ENCODE data around the gene EFNB3.

Gene EFNB3

DNA sequence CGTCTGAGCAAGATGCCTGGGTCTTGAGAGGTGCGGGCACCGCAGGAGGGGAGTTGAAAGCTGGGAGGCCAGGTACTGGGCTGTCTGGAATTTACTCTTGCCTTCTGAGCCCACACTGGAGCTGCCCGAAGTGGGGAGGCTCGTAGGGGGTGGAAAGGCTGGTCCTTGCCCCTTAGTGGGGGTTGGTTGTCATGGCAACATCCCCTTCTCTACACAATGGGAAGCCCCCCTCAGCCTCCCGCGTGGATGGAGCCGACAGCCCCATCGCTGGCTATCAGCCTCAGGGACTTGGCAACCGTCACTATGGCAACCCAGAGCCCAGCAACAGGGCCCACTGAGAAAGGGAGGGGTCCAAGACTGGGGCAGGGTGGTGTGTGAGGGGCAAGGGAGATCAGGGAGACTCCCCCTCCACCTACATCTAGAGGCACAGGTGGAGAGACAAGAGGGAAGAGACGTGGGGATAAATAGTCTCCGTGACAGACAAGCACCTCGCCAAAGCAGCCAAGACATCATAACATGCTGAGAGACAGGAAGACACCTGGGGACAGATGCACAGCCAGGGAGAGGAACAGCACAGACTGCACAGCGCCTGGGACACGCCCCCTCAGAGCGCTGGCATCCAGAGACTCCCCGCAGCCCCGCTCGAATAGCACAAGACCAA is 7.2 kb downstream of the EFNB3 start (continued):
- TF ChIP-seq ZNF398 (tag by site-specific recombination; IDR thresholded peaks at IDR 0.05), result no peak
- no peak for TF ChIP-seq REST (tag by site-specific recombination; IDR thresholded peaks at IDR 0.05)
- TF ChIP-seq ZNF138 (tag by site-specific recombination; IDR thresholded peaks at IDR 0.05; ENCODE audit: borderline replicate concordance), result no peak

DNA sequence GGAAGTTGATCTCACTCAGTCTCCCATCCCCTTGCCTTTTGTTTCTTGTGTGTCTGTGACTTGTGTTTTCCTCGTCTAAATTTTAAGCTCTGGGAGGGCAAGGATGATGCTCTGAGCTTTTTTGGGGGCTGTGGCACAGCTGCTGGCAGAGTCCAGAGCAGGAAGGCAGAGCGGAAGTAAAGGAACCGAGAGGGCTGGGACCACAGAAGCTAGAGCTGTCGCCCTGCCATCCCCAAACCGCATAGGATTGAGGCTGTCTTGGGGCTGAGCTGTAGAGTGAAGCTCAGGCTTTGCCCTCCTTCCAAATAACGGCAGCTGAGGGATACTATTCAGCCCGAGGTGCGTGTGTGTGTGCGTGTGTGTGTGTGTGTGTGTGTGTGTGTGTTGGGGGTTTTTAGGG is 8.8 kb downstream of the EFNB3 start:
- ChIA-PET POLR2A (interaction anchor here (0.6 to 3.4 kb wide), 5 partner anchors 8 to 202 kb away, joined by 3 to 14 read pairs (median 5); partner anchors contain the start of genes EFNB3, TP53 and WRAP53), CTCF (interaction anchor here (0.6 to 2.2 kb wide), 3 partner anchors 26 to 327 kb away, joined by 3 to 9 read pairs (median 3); partner anchors contain the start of gene TP53)
- Histone ChIP-seq H3K4me1 (ENCODE audit: control insufficient read depth, insufficient read depth, low read length) (peaks cover 6% of the 10 kb centered on the region), H3K27ac (ENCODE audit: extremely low read depth, low read depth, low read length) (no peak overlapping the region), H3K36me3 (ENCODE audit: control insufficient read depth in 2 of 2, insufficient read depth in 1 of 2, low read length in 2 of 2) (no peaks in the 10 kb centered on the region), H3K4me3 (ENCODE audit: low read depth, low read length) (no peak overlapping the region), H3K9me3 (ENCODE audit: control insufficient read depth, insufficient read depth, low read depth, low read length) (no peaks in the 10 kb centered on the region)
- TF ChIP-seq ZSCAN4 (tag by site-specific recombination; IDR thresholded peaks at IDR 0.05) (peak; percentile 78), ZNF600 (tag by site-specific recombination; IDR thresholded peaks at IDR 0.05) (peak; percentile 75), ZBTB17 (tag by site-specific recombination; IDR thresholded peaks at IDR 0.05) (peak; percentile 64)
- TF ChIP-seq, protein P1, sequence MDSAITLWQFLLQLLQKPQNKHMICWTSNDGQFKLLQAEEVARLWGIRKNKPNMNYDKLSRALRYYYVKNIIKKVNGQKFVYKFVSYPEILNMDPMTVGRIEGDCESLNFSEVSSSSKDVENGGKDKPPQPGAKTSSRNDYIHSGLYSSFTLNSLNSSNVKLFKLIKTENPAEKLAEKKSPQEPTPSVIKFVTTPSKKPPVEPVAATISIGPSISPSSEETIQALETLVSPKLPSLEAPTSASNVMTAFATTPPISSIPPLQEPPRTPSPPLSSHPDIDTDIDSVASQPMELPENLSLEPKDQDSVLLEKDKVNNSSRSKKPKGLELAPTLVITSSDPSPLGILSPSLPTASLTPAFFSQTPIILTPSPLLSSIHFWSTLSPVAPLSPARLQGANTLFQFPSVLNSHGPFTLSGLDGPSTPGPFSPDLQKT (IDR thresholded peaks at IDR 0.05; ENCODE audit: borderline replicate concordance, low read depth, low read length), result no peak

GRCh38 chr17:7714721-7715594 is 10.0 kb downstream of the EFNB3 start:
- Histone ChIP-seq H3K4me3 (ENCODE audit: low read depth, low read length) (no peak overlapping the region), H3K9me3 (ENCODE audit: control insufficient read depth, insufficient read depth, low read depth, low read length) (no peaks in the 10 kb centered on the region), H3K4me1 (ENCODE audit: control insufficient read depth, insufficient read depth, low read length) (peaks cover 6% of the 10 kb centered on the region), H3K36me3 (ENCODE audit: control insufficient read depth in 2 of 2, insufficient read depth in 1 of 2, low read length in 2 of 2) (no peaks in the 10 kb centered on the region), H3K27ac (ENCODE audit: extremely low read depth, low read depth, low read length) (no peak overlapping the region)
- CTCF ChIA-PET, result interaction anchor here (0.7 to 0.9 kb wide), 3 partner anchors 8 to 326 kb away, joined by 3 to 4 read pairs (median 3); no protein-coding TSS in a partner anchor
- POLR2A ChIA-PET, result interaction anchor here (0.7 to 3.4 kb wide), 4 partner anchors 9 to 27 kb away, joined by 3 to 51 read pairs (median 14); partner anchors contain the start of genes EFNB3, TP53 and WRAP53
- TF ChIP-seq ZNF132 (tag by site-specific recombination; IDR thresholded peaks at IDR 0.05; ENCODE audit: borderline replicate concordance), result no peak
- TF ChIP-seq ZNF747 (tag by site-specific recombination; IDR thresholded peaks at IDR 0.05), result no peak
- TF ChIP-seq ZNF398 (tag by site-specific recombination; IDR thresholded peaks at IDR 0.05), result peak; percentile 80
- TF ChIP-seq HOXC10 (CRISPR knock-in tag; IDR thresholded peaks at IDR 0.05), result no peak
- 0 out of 2 replicates have a peak, but pooled peaks have one; percentile 25 for TF ChIP-seq PATZ1 (tag by site-specific recombination; IDR thresholded peaks at IDR 0.05)
- TF ChIP-seq ZNF202 (tag by site-specific recombination; IDR thresholded peaks at IDR 0.05; ENCODE audit: borderline replicate concordance), result no peak
- 0 out of 2 replicates have a peak, but pooled peaks have one; percentile 2 for TF ChIP-seq GLIS2 (tag by site-specific recombination; IDR thresholded peaks at IDR 0.05)
- TF ChIP-seq ZNF600 (tag by site-specific recombination; IDR thresholded peaks at IDR 0.05), result 0 out of 2 replicates have a peak, but pooled peaks have one; percentile 5
- no peak for TF ChIP-seq KLF1 (tag by site-specific recombination; IDR thresholded peaks at IDR 0.05)
- 0 out of 2 replicates have a peak, but pooled peaks have one; percentile 23 for TF ChIP-seq ZBTB20 (tag by site-specific recombination; IDR thresholded peaks at IDR 0.05)
- peak; percentile 76 for TF ChIP-seq GLIS1 (tag by site-specific recombination; IDR thresholded peaks at IDR 0.05)

Data from HEK293 (cell line).